Ishikawa (cell line): ENCODE data around the gene SLC8B1.

ENCODE experiments used
- CEBPB ChIP-seq: IDR thresholded peaks from 2 replicates; pipeline ENCODE4 v1.6.1; 2012
- CREB1 ChIP-seq: IDR thresholded peaks from 2 replicates; pipeline ENCODE4 v1.6.1; 2012; ENCODE audit warnings: low read depth
- EGR1 ChIP-seq: IDR thresholded peaks from 2 replicates; pipeline ENCODE4 v1.6.1; 2012
- EP300 ChIP-seq: IDR thresholded peaks from 2 replicates; pipeline ENCODE4 v1.6.1; 2012; ENCODE audit warnings: borderline replicate concordance
- FOXM1 ChIP-seq: IDR thresholded peaks from 2 replicates; pipeline ENCODE4 v1.6.1; 2012; ENCODE audit warnings: low read depth, borderline replicate concordance
- MAX ChIP-seq: IDR thresholded peaks from 2 replicates; pipeline ENCODE4 v1.6.1; 2012
- NFIC ChIP-seq: IDR thresholded peaks from 2 replicates; pipeline ENCODE4 v1.6.1; 2012
- RAD21 ChIP-seq: IDR thresholded peaks from 2 replicates; pipeline ENCODE4 v1.6.1; 2012; ENCODE audit warnings: low read depth
- REST ChIP-seq: IDR thresholded peaks from 2 replicates; pipeline ENCODE4 v1.6.1; 2012; ENCODE audit warnings: low read depth, mild to moderate bottlenecking
- TAF1 ChIP-seq: IDR thresholded peaks from 2 replicates; pipeline ENCODE4 v1.6.1; 2012; ENCODE audit warnings: low read depth, mild to moderate bottlenecking
- TCF12 ChIP-seq: IDR thresholded peaks from 2 replicates; pipeline ENCODE4 v1.6.1; 2012; ENCODE audit warnings: low read depth
- TEAD4 ChIP-seq: IDR thresholded peaks from 2 replicates; pipeline ENCODE4 v1.6.1; 2012
- USF1 ChIP-seq: IDR thresholded peaks from 2 replicates; pipeline ENCODE4 v1.6.1; 2012
- YY1 ChIP-seq: IDR thresholded peaks from 2 replicates; pipeline ENCODE4 v1.6.1; 2012; ENCODE audit warnings: low read depth
- ZBTB7A ChIP-seq: IDR thresholded peaks from 2 replicates; pipeline ENCODE4 v1.6.1; 2012; ENCODE audit warnings: low read depth

Gene SLC8B1

GRCh38 chr12:113263431-113263963 lies 71.4 kb downstream of the SLC8B1 start:
- TF ChIP-seq REST (no peak), CEBPB (no peak), TEAD4 (no peak), TCF12 (no peak), CREB1 (no peak), YY1 (no peak), NFIC (no peak), EGR1 (no peak), FOXM1 (no peak), ZBTB7A (no peak), MAX (no peak), EP300 (no peak), USF1 (no peak), TAF1 (no peak), RAD21 (no peak)

- no peak for TF ChIP-seq MAX
- TF ChIP-seq FOXM1 = no peak
- no peak for TF ChIP-seq REST
- no peak for TF ChIP-seq EP300
- TF ChIP-seq EGR1 = no peak
- no peak for TF ChIP-seq YY1
- no peak for TF ChIP-seq TCF12
- no peak for TF ChIP-seq CEBPB
- TF ChIP-seq CREB1 = no peak
- no peak for TF ChIP-seq RAD21
- TF ChIP-seq NFIC = no peak
- no peak for TF ChIP-seq USF1
- TF ChIP-seq TEAD4 = no peak
- TF ChIP-seq TAF1 = no peak
- TF ChIP-seq ZBTB7A = no peak
Measured at GRCh38 chr12:113262710-113263109, 72.2 kb downstream of the SLC8B1 start.

GRCh38 chr12:113261847-113262470 lies 73.0 kb downstream of the SLC8B1 start:
- TF ChIP-seq TAF1 (no peak), ZBTB7A (no peak), NFIC (no peak), TEAD4 (no peak), EP300 (no peak), TCF12 (no peak), YY1 (no peak), FOXM1 (no peak), REST (no peak), USF1 (no peak), CREB1 (no peak), MAX (no peak), RAD21 (no peak)
